ENCODE results near the gene PTMS. TPM values are rescaled to one million over a fixed set of nuclear protein-coding genes. Genes with fewer than 3 reads are reported as not detected.

PTMS gene
- total and polyA plus RNA-seq, 9 of the 15 experiments (the other 6 are each of a cell fraction or from before 2014, with no cell fraction given), result 5.1 to 287 (median 78.5) TPM

GRCh38 chr12:6723607-6724408 lies 42.4 kb upstream of the PTMS start, which contains the start of gene COPS7A (continued):
- TF ChIP-seq, protein P1, sequence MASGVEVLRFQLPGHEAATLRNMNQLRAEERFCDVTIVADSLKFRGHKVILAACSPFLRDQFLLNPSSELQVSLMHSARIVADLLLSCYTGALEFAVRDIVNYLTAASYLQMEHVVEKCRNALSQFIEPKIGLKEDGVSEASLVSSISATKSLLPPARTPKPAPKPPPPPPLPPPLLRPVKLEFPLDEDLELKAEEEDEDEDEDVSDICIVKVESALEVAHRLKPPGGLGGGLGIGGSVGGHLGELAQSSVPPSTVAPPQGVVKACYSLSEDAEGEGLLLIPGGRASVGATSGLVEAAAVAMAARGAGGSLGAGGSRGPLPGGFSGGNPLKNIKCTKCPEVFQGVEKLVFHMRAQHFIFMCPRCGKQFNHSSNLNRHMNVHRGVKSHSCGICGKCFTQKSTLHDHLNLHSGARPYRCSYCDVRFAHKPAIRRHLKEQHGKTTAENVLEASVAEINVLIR (CRISPR knock-in tag; IDR thresholded peaks at IDR 0.05), result peak; percentile 83
- TF ChIP-seq, protein P2, sequence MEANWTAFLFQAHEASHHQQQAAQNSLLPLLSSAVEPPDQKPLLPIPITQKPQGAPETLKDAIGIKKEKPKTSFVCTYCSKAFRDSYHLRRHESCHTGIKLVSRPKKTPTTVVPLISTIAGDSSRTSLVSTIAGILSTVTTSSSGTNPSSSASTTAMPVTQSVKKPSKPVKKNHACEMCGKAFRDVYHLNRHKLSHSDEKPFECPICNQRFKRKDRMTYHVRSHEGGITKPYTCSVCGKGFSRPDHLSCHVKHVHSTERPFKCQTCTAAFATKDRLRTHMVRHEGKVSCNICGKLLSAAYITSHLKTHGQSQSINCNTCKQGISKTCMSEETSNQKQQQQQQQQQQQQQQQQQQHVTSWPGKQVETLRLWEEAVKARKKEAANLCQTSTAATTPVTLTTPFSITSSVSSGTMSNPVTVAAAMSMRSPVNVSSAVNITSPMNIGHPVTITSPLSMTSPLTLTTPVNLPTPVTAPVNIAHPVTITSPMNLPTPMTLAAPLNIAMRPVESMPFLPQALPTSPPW (CRISPR knock-in tag; IDR thresholded peaks at IDR 0.05), result peak; percentile 87
- TF ChIP-seq HBP1 (CRISPR knock-in tag; IDR thresholded peaks at IDR 0.05) (no peak), SRSF1 (IDR thresholded peaks at IDR 0.05; ENCODE audit: low read depth, low read length) (no peak), CBX1 (IDR thresholded peaks at IDR 0.05; ENCODE audit: low read depth) (peak; percentile 69; the same call in 1 of the 2 replicates), PRPF4 (IDR thresholded peaks at IDR 0.05; ENCODE audit: insufficient read depth, low read depth, low read length, poor library complexity, severe bottlenecking) (no peak), TAL1 (IDR thresholded peaks at IDR 0.05) (no peak; the same call in 1 of the 2 replicates), TGIF2 (CRISPR knock-in tag; IDR thresholded peaks at IDR 0.05) (no peak), HMBOX1 (IDR thresholded peaks at IDR 0.05) (no peak), CEBPB (tag; IDR thresholded peaks at IDR 0.05) (no peak), FOS (IDR thresholded peaks at IDR 0.05; ENCODE audit: extremely low read depth, insufficient read length) (peak; percentile 8), MIER1 (IDR thresholded peaks at IDR 0.05; ENCODE audit: low read depth) (no peak), TAF7 (tag; IDR thresholded peaks at IDR 0.05) (peak; percentile 77), ZC3H4 (CRISPR knock-in tag; IDR thresholded peaks at IDR 0.05; ENCODE audit: borderline replicate concordance) (no peak), RFX1 (IDR thresholded peaks at IDR 0.05) (no peak), ZNF589 (CRISPR knock-in tag; IDR thresholded peaks at IDR 0.05; ENCODE audit: low read depth) (no peak), HOXB6 (CRISPR knock-in tag; IDR thresholded peaks at IDR 0.05; ENCODE audit: borderline replicate concordance) (no peak), GABPA (tag; conservative IDR thresholded peaks at IDR 0.05; ENCODE audit: low read depth) (peak; percentile 97), SMAD1 (IDR thresholded peaks at IDR 0.05; ENCODE audit: low read depth, low read length, partially characterized antibody) (no peak), ZNF586 (CRISPR knock-in tag; conservative IDR thresholded peaks at IDR 0.05) (no peak), SMARCE1 (IDR thresholded peaks at IDR 0.05) (0 out of 2 replicates have a peak, but pooled peaks have one; percentile 14)
- TF ChIP-seq, protein P3, sequence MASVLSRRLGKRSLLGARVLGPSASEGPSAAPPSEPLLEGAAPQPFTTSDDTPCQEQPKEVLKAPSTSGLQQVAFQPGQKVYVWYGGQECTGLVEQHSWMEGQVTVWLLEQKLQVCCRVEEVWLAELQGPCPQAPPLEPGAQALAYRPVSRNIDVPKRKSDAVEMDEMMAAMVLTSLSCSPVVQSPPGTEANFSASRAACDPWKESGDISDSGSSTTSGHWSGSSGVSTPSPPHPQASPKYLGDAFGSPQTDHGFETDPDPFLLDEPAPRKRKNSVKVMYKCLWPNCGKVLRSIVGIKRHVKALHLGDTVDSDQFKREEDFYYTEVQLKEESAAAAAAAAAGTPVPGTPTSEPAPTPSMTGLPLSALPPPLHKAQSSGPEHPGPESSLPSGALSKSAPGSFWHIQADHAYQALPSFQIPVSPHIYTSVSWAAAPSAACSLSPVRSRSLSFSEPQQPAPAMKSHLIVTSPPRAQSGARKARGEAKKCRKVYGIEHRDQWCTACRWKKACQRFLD (CRISPR knock-in tag; IDR thresholded peaks at IDR 0.05), result peak; percentile 77; the same call in 1 of the 2 replicates

Data from K562 (cell line).